Astrocyte (in vitro differentiated cells and primary cell): Measurements from ENCODE around the gene TWSG1. TPM values are rescaled to one million over a fixed set of nuclear protein-coding genes. Genes with fewer than 3 reads are reported as not detected.
A peak's percentile ranks its signal among the peaks of the same experiment; 100 is the strongest.

Source experiments
- DNase-seq: peaks from one replicate; pipeline ENCODE4 v3.0.0-alpha.2; 2010; ENCODE audit warnings: low read depth
- FAIRE-seq: peaks from 2 replicates; lab custom pipeline; 2011; peaks lifted over from hg19 to GRCh38; lab: Jason Lieb, UNC
- H2AFZ ChIP-seq: 2 replicates; pipeline ENCODE4 v1.6.0; 2012; ENCODE audit warnings: low read depth, low read length, inconsistent platforms
- H3K27ac ChIP-seq: 2 replicates; pipeline ENCODE4 v1.5.1; 2011; ENCODE audit warnings: low read depth, low read length, inconsistent platforms
- H3K27me3 ChIP-seq: 2 replicates; pipeline ENCODE4 v1.6.0; 2011; ENCODE audit warnings: low read length, inconsistent platforms; ENCODE audit not compliant: insufficient read depth
- H3K36me3 ChIP-seq: 2 replicates; pipeline ENCODE4 v1.5.1; 2011; ENCODE audit warnings: low read length, inconsistent platforms; ENCODE audit not compliant: insufficient read depth
- H3K4me1 ChIP-seq: 2 replicates; pipeline ENCODE4 v1.5.1; 2011; ENCODE audit warnings: low read length, inconsistent platforms; ENCODE audit not compliant: insufficient read depth
- H3K4me2 ChIP-seq: 2 replicates; pipeline ENCODE4 v1.6.0; 2012; ENCODE audit warnings: low read length, inconsistent platforms
- H3K4me3 ChIP-seq: 2 replicates; pipeline ENCODE4 v1.5.1; 2011; ENCODE audit warnings: low read depth, mild to moderate bottlenecking, low read length, inconsistent platforms; ENCODE audit not compliant: insufficient read depth
- H3K79me2 ChIP-seq: 2 replicates; pipeline ENCODE4 v1.6.0; 2012; ENCODE audit warnings: mild to moderate bottlenecking, low read length, inconsistent platforms; ENCODE audit not compliant: insufficient read depth
- H3K9ac ChIP-seq: 2 replicates; pipeline ENCODE4 v1.6.0; 2012; ENCODE audit warnings: mild to moderate bottlenecking, low read length, inconsistent platforms
- H3K9me3 ChIP-seq: 2 replicates; pipeline ENCODE4 v1.5.1; 2012; ENCODE audit warnings: low read depth, mild to moderate bottlenecking, low read length, inconsistent platforms; ENCODE audit not compliant: insufficient read depth
- H4K20me1 ChIP-seq: 2 replicates; pipeline ENCODE4 v1.6.0; 2012; ENCODE audit warnings: low read length, inconsistent platforms; ENCODE audit not compliant: insufficient read depth
- H3K27ac Mint-ChIP-seq: one replicate; pipeline ENCODE4 v1.8.0; 2021; ENCODE audit warnings: mild to moderate bottlenecking, mixed read lengths; ENCODE audit not compliant: unreplicated experiment
- H3K27me3 Mint-ChIP-seq: one replicate; pipeline ENCODE4 v1.8.0; 2021; ENCODE audit warnings: low read depth, mixed read lengths; ENCODE audit not compliant: unreplicated experiment
- H3K36me3 Mint-ChIP-seq: one replicate; pipeline ENCODE4 v1.8.0; 2021; ENCODE audit warnings: low read depth, mixed read lengths; ENCODE audit not compliant: unreplicated experiment
- H3K4me1 Mint-ChIP-seq: one replicate; pipeline ENCODE4 v1.8.0; 2021; ENCODE audit warnings: low read depth, mixed read lengths; ENCODE audit not compliant: unreplicated experiment
- H3K4me3 Mint-ChIP-seq: one replicate; pipeline ENCODE4 v1.8.0; 2021; ENCODE audit warnings: mild to moderate bottlenecking, moderate library complexity, mixed read lengths; ENCODE audit not compliant: unreplicated experiment
- H3K9me3 Mint-ChIP-seq: one replicate; pipeline ENCODE4 v1.8.0; 2021; ENCODE audit warnings: mild to moderate bottlenecking, mixed read lengths; ENCODE audit not compliant: unreplicated experiment
- CTCF ChIP-seq: IDR thresholded peaks from 2 replicates; pipeline ENCODE4 v1.5.1; 2011; ENCODE audit warnings: low read depth, mild to moderate bottlenecking, inconsistent platforms, low read length, moderate library complexity; ENCODE audit not compliant: insufficient read depth
- EZH2 ChIP-seq: IDR thresholded peaks from 2 replicates; pipeline ENCODE4 v1.6.1; 2012; ENCODE audit warnings: mild to moderate bottlenecking, low read length, inconsistent platforms; ENCODE audit not compliant: insufficient read depth
- total RNA-seq: library from RNA; stranded (reverse); gene quantifications from 2 replicates; pipeline ENCODE4 v1.2.1, GENCODE V29; 2021

TWSG1 gene
- total RNA-seq, 1 donor from 2014 or later = 48.4 TPM

- peak overlapping the region; percentile 37 for H3K4me2 ChIP-seq
- H3K4me3 ChIP-seq = no peak overlapping the region
- H3K36me3 Mint-ChIP-seq = peaks cover 4% of the 10 kb centered on the region
- peak overlapping the region; percentile 4 for H3K4me3 Mint-ChIP-seq
- H2AFZ ChIP-seq = no peak overlapping the region
- peaks cover 50% of the 10 kb centered on the region for H3K79me2 ChIP-seq
- H3K27ac Mint-ChIP-seq = peak overlapping the region; percentile 12
- H3K27me3 ChIP-seq = no peaks in the 10 kb centered on the region
- no peaks in the 10 kb centered on the region for H3K9me3 ChIP-seq
- peaks cover 16% of the 10 kb centered on the region for H3K36me3 ChIP-seq
- peaks cover 3% of the 10 kb centered on the region for H3K9me3 Mint-ChIP-seq
- peak overlapping the region; percentile 5 for H3K9ac ChIP-seq
- TF ChIP-seq EZH2 (no peak), CTCF (no peak)
- FAIRE-seq (peak; percentile 64), DNase-seq (peak; percentile 61)
- H4K20me1 ChIP-seq = peaks cover 3% of the 10 kb centered on the region
- peak overlapping the region; percentile 19 for H3K27ac ChIP-seq
- peaks cover 10% of the 10 kb centered on the region for H3K4me1 Mint-ChIP-seq
- H3K4me1 ChIP-seq = peaks cover 8% of the 10 kb centered on the region
- H3K27me3 Mint-ChIP-seq = no peaks in the 10 kb centered on the region
Measured at GRCh38 chr18:9337873-9338272, 3.3 kb downstream of the TWSG1 start.

- Histone ChIP-seq H3K36me3 (peaks cover 16% of the 10 kb centered on the region), H3K79me2 (peaks cover 69% of the 10 kb centered on the region), H3K4me3 (no peak overlapping the region), H4K20me1 (peaks cover 8% of the 10 kb centered on the region), H3K27me3 (no peaks in the 10 kb centered on the region), H3K27ac (no peak overlapping the region), H3K9ac (no peak overlapping the region), H3K4me2 (no peak overlapping the region), H3K4me1 (peaks cover 8% of the 10 kb centered on the region), H2AFZ (no peak overlapping the region), H3K9me3 (no peaks in the 10 kb centered on the region)
- peaks cover 1% of the 10 kb centered on the region for H3K9me3 Mint-ChIP-seq
- no peaks in the 10 kb centered on the region for H3K27me3 Mint-ChIP-seq
- TF ChIP-seq EZH2 (no peak), CTCF (no peak)
- DNase-seq (no peak), FAIRE-seq (no peak)
- H3K27ac Mint-ChIP-seq = peak overlapping the region; percentile 75
- peaks cover 10% of the 10 kb centered on the region for H3K4me1 Mint-ChIP-seq
- no peak overlapping the region for H3K4me3 Mint-ChIP-seq
- H3K36me3 Mint-ChIP-seq = peaks cover 15% of the 10 kb centered on the region
Measured at GRCh38 chr18:9340472-9340871, 5.9 kb downstream of the TWSG1 start.

- H3K79me2 ChIP-seq = peaks cover 69% of the 10 kb centered on the region
- Mint-ChIP-seq H3K4me1 (peaks cover 9% of the 10 kb centered on the region), H3K36me3 (peaks cover 15% of the 10 kb centered on the region), H3K9me3 (peaks cover 1% of the 10 kb centered on the region), H3K27ac (no peak overlapping the region), H3K27me3 (no peaks in the 10 kb centered on the region), H3K4me3 (no peak overlapping the region)
- H3K9ac ChIP-seq = no peak overlapping the region
- peaks cover 9% of the 10 kb centered on the region for H3K4me1 ChIP-seq
- H3K36me3 ChIP-seq = peaks cover 14% of the 10 kb centered on the region
- no peak for DNase-seq
- no peak overlapping the region for H3K4me2 ChIP-seq
- H3K9me3 ChIP-seq = no peaks in the 10 kb centered on the region
- H2AFZ ChIP-seq = no peak overlapping the region
- no peak overlapping the region for H3K27ac ChIP-seq
- peaks cover 18% of the 10 kb centered on the region for H4K20me1 ChIP-seq
- no peak for TF ChIP-seq EZH2
- no peak for TF ChIP-seq CTCF
- FAIRE-seq = peak; percentile 23
- H3K27me3 ChIP-seq = no peaks in the 10 kb centered on the region
- no peak overlapping the region for H3K4me3 ChIP-seq
Measured at GRCh38 chr18:9343577-9343976, 9.0 kb downstream of the TWSG1 start.
